GM23338 (cell line): ENCODE results near the gene TTC16. TPM values are rescaled to one million over a fixed set of nuclear protein-coding genes. Genes with fewer than 3 reads are reported as not detected.

Source experiments
- ATAC-seq: fragments of 200-7000 bp; cut with Tn5 transposase; 3 replicates; pipeline ENCODE4 v1.9.1; 2020
- DNase-seq: peaks from one replicate; pipeline ENCODE4 v3.0.0-alpha.2; 2015; ENCODE audit warnings: low spot score
- H2AFZ ChIP-seq: fragments of 200-600 bp; sonication (generic); 2 replicates; pipeline ENCODE4 v1.8.0; 2016; ENCODE audit warnings: antibody characterized with exemption, mild to moderate bottlenecking, moderate library complexity
- H3F3A ChIP-seq: fragments of 200-600 bp; sonication (generic); replicated peaks from 2 replicates; pipeline ENCODE4 v1.8.0; 2017; ENCODE audit warnings: antibody characterized with exemption, mixed run types, low read depth
- H3K27ac ChIP-seq: fragments of 200-600 bp; sonication (generic); 2 replicates; pipeline ENCODE4 v1.6.1; 2016; ENCODE audit warnings: low read depth
- H3K27me3 ChIP-seq: fragments of 200-600 bp; sonication (generic); 2 replicates; pipeline ENCODE4 v1.8.0; 2016; ENCODE audit warnings: mild to moderate bottlenecking, mixed run types, moderate library complexity; ENCODE audit not compliant: insufficient read depth
- H3K36me3 ChIP-seq: fragments of 200-600 bp; sonication (generic); 2 replicates; pipeline ENCODE4 v1.8.0; 2016; ENCODE audit warnings: mild to moderate bottlenecking; ENCODE audit not compliant: insufficient read depth
- H3K4me1 ChIP-seq: fragments of 200-600 bp; sonication (generic); 2 replicates; pipeline ENCODE4 v1.8.0; 2016; ENCODE audit warnings: mild to moderate bottlenecking, moderate library complexity; ENCODE audit not compliant: insufficient read depth
- H3K4me2 ChIP-seq: fragments of 200-600 bp; sonication (generic); 2 replicates; pipeline ENCODE4 v1.7.1; 2017; ENCODE audit warnings: mixed run types
- H3K4me3 ChIP-seq: fragments of 200-600 bp; sonication (generic); 2 replicates; pipeline ENCODE4 v1.6.1; 2016; ENCODE audit warnings: mixed run types
- H3K79me2 ChIP-seq: fragments of 200-600 bp; sonication (generic); replicated peaks from 2 replicates; pipeline ENCODE4 v1.8.0; 2017; ENCODE audit warnings: mild to moderate bottlenecking; ENCODE audit not compliant: insufficient read depth
- H3K9me2 ChIP-seq: fragments of 200-600 bp; sonication (generic); 2 replicates; pipeline ENCODE4 v1.8.0; 2017; ENCODE audit not compliant: insufficient read depth
- H4K20me1 ChIP-seq: fragments of 200-600 bp; sonication (generic); replicated peaks from 2 replicates; pipeline ENCODE4 v1.8.0; 2017; ENCODE audit warnings: mild to moderate bottlenecking; ENCODE audit not compliant: insufficient read depth
- H3K27ac Mint-ChIP-seq: 2 replicates; pipeline ENCODE4 v1.8.0; 2020; ENCODE audit warnings: inconsistent platforms, mild to moderate bottlenecking, moderate library complexity, mixed read lengths
- H3K27me3 Mint-ChIP-seq: 3 replicates; pipeline ENCODE4 v1.8.0; 2022; ENCODE audit warnings: low read depth, mild to moderate bottlenecking, moderate library complexity, mixed read lengths, inconsistent platforms; ENCODE audit not compliant: insufficient read depth, poor library complexity
- H3K36me3 Mint-ChIP-seq: 3 replicates; pipeline ENCODE4 v1.8.0; 2021; ENCODE audit warnings: low read depth, mild to moderate bottlenecking, inconsistent platforms, moderate library complexity, mixed read lengths
- H3K4me1 Mint-ChIP-seq: 3 replicates; pipeline ENCODE4 v1.8.0; 2020; ENCODE audit warnings: mild to moderate bottlenecking, inconsistent platforms, mixed read lengths
- H3K4me3 Mint-ChIP-seq: 3 replicates; pipeline ENCODE4 v1.8.0; 2021; ENCODE audit warnings: moderate library complexity, mild to moderate bottlenecking, inconsistent platforms, mixed read lengths
- H3K9me3 Mint-ChIP-seq: 3 replicates; pipeline ENCODE4 v1.8.0; 2020; ENCODE audit warnings: moderate library complexity, mild to moderate bottlenecking, inconsistent platforms, mixed read lengths
- CREB1 ChIP-seq: fragments of 250-450 bp; sonication (Bioruptor Pico); IDR thresholded peaks from 2 replicates; pipeline ENCODE4 v1.5.0; 2020; ENCODE audit warnings: low read depth, mild to moderate bottlenecking, moderate library complexity
- ETS1 ChIP-seq: IDR thresholded peaks from 2 replicates; pipeline ENCODE4 v1.6.1; 2016; ENCODE audit warnings: antibody characterized with exemption
- EZH2 ChIP-seq: fragments of 200-600 bp; sonication (generic); IDR thresholded peaks from one replicate; pipeline ENCODE4 v1.8.0; 2017; ENCODE audit warnings: antibody characterized with exemption, mild to moderate bottlenecking, low read depth; ENCODE audit not compliant: unreplicated experiment
- EZH2phosphoT487 ChIP-seq: fragments of 200-600 bp; sonication (generic); IDR thresholded peaks from one replicate; pipeline ENCODE4 v1.8.1; 2018; ENCODE audit warnings: antibody characterized with exemption; ENCODE audit not compliant: unreplicated experiment
- JUNB ChIP-seq: IDR thresholded peaks from one replicate; pipeline ENCODE4 v1.6.1; 2016; ENCODE audit warnings: antibody characterized with exemption; ENCODE audit not compliant: unreplicated experiment
- POLR2AphosphoS5 ChIP-seq: IDR thresholded peaks from 2 replicates; pipeline ENCODE4 v1.6.1; 2016; ENCODE audit warnings: antibody characterized with exemption, low read depth
- REST ChIP-seq: IDR thresholded peaks from one replicate; pipeline ENCODE4 v1.6.1; 2018; ENCODE audit warnings: antibody characterized with exemption; ENCODE audit not compliant: unreplicated experiment
- ZNF114 ChIP-seq: fragments of 250-450 bp; sonication (Bioruptor Pico); IDR thresholded peaks from 2 replicates; pipeline ENCODE4 v1.5.0; 2020; ENCODE audit warnings: mild to moderate bottlenecking, moderate library complexity
- ZNF331 ChIP-seq: fragments of 250-450 bp; sonication (Bioruptor Pico); IDR thresholded peaks from 2 replicates; pipeline ENCODE4 v1.5.0; 2020; ENCODE audit warnings: low read depth, mild to moderate bottlenecking, moderate library complexity
- polyA plus RNA-seq: library from polyadenylated mRNA; unstranded; fragments of >200 nt; fragmentation: Nextera tagmentation; extraction: Ambion mirVana; gene quantifications from 2 replicates; pipeline ENCODE4 v1.2.1, GENCODE V29; 2016
- total RNA-seq: library from RNA; depleted of rRNA; stranded (reverse); fragments of >200 nt; shearing (Covaris generic); gene quantifications from 2 replicates; pipeline ENCODE4 v1.2.3, GENCODE V29; 2014
- TF ChIP-seq, protein P1 (sequence below): fragments of 250-450 bp; sonication (Bioruptor Pico); IDR thresholded peaks from 2 replicates; pipeline ENCODE4 v1.5.0; 2020; ENCODE audit warnings: mild to moderate bottlenecking, moderate library complexity

TTC16 gene
- total and polyA plus RNA-seq, 2 experiments from 2014 or later, result not detected

- Histone ChIP-seq H3K4me1 (no peaks in the 10 kb centered on the region), H3K27ac (no peak overlapping the region), H3K4me3 (no peak overlapping the region), H3K36me3 (no peaks in the 10 kb centered on the region), H3K27me3 (no peaks in the 10 kb centered on the region), H3F3A (no peaks in the 10 kb centered on the region; the same call in 1 of the 2 replicates), H3K4me2 (no peak overlapping the region), H4K20me1 (0 out of 2 replicates have a peak, but pooled peaks cover 3% of the 10 kb centered on the region), H2AFZ (no peak overlapping the region), H3K79me2 (no peaks in the 10 kb centered on the region), H3K9me2 (no peaks in the 10 kb centered on the region; the same call in 1 of the 2 replicates)
- ATAC-seq (no peak), DNase-seq (no peak)
- no peaks in the 10 kb centered on the region for H3K4me1 Mint-ChIP-seq
- no peak overlapping the region for H3K4me3 Mint-ChIP-seq
- H3K9me3 Mint-ChIP-seq, result no peaks in the 10 kb centered on the region
- peaks cover 20% of the 10 kb centered on the region for H3K36me3 Mint-ChIP-seq
- H3K27ac Mint-ChIP-seq, result no peak overlapping the region
- H3K27me3 Mint-ChIP-seq, result peaks cover 10% of the 10 kb centered on the region
- TF ChIP-seq EZH2phosphoT487 (no peak), ZNF114 (CRISPR knock-in tag) (no peak), POLR2AphosphoS5 (no peak), EZH2 (no peak)
These were observed 22.2 kb upstream of the TTC16 start for GRCh38 chr9:127693697-127694096.

DNA sequence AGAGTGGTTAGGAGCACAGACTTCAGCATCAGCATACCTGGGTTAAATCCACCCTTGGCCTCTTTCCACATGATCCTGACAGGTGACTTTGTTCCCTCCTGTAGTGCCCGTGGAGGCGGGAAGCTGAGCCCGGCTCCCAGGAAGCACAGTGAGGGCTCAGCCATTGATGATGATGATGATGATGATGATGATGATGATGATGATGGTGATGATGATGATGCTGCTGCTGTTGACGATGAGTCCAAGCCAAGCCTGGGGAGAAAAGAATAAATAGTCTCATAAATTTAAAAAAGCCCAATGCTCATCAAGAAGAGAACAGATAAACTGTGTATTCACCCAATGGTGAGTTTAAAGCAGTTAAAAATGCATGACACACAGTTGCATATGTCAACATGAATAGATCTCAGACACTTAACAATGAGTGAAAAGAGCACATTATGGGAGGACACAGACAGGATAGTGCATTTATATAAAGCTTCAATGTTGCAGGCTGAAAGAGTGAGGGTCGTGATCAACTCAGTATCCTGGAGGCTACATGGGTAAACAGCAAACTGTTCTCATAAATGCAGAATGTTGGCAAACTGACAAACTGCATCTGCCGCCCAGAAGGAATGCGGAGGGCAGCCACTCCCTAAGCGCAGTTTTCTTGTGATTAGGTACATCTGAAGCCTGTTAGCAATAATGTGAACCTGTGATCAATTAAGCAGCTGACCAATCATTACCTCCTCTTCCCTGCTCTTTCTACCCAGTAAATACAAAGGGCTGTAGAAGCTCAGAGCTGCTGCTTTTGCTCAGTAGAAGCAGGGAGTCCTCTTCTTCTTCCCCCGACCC is 20.8 kb upstream of the TTC16 start:
- no peaks in the 10 kb centered on the region; the same call in 1 of the 3 replicates for H3K9me3 Mint-ChIP-seq
- Histone ChIP-seq H3K27me3 (no peaks in the 10 kb centered on the region), H2AFZ (no peak overlapping the region), H3K4me3 (no peak overlapping the region), H3K4me1 (no peaks in the 10 kb centered on the region), H3K27ac (no peak overlapping the region), H3K4me2 (no peak overlapping the region), H3K79me2 (no peaks in the 10 kb centered on the region), H4K20me1 (no peaks in the 10 kb centered on the region), H3K9me2 (no peaks in the 10 kb centered on the region), H3F3A (no peaks in the 10 kb centered on the region; the same call in 1 of the 2 replicates), H3K36me3 (no peaks in the 10 kb centered on the region)
- H3K4me3 Mint-ChIP-seq, result no peak overlapping the region
- H3K27me3 Mint-ChIP-seq, result peaks cover 9% of the 10 kb centered on the region
- ATAC-seq (no peak), DNase-seq (no peak)
- H3K27ac Mint-ChIP-seq, result no peak overlapping the region
- H3K4me1 Mint-ChIP-seq, result peaks cover 2% of the 10 kb centered on the region; the same call in 1 of the 3 replicates
- H3K36me3 Mint-ChIP-seq, result peaks cover 9% of the 10 kb centered on the region
- TF ChIP-seq ETS1 (no peak), ZNF331 (CRISPR knock-in tag) (no peak), CREB1 (CRISPR knock-in tag) (no peak), EZH2phosphoT487 (no peak), JUNB (no peak), REST (no peak)
- TF ChIP-seq, protein P1, sequence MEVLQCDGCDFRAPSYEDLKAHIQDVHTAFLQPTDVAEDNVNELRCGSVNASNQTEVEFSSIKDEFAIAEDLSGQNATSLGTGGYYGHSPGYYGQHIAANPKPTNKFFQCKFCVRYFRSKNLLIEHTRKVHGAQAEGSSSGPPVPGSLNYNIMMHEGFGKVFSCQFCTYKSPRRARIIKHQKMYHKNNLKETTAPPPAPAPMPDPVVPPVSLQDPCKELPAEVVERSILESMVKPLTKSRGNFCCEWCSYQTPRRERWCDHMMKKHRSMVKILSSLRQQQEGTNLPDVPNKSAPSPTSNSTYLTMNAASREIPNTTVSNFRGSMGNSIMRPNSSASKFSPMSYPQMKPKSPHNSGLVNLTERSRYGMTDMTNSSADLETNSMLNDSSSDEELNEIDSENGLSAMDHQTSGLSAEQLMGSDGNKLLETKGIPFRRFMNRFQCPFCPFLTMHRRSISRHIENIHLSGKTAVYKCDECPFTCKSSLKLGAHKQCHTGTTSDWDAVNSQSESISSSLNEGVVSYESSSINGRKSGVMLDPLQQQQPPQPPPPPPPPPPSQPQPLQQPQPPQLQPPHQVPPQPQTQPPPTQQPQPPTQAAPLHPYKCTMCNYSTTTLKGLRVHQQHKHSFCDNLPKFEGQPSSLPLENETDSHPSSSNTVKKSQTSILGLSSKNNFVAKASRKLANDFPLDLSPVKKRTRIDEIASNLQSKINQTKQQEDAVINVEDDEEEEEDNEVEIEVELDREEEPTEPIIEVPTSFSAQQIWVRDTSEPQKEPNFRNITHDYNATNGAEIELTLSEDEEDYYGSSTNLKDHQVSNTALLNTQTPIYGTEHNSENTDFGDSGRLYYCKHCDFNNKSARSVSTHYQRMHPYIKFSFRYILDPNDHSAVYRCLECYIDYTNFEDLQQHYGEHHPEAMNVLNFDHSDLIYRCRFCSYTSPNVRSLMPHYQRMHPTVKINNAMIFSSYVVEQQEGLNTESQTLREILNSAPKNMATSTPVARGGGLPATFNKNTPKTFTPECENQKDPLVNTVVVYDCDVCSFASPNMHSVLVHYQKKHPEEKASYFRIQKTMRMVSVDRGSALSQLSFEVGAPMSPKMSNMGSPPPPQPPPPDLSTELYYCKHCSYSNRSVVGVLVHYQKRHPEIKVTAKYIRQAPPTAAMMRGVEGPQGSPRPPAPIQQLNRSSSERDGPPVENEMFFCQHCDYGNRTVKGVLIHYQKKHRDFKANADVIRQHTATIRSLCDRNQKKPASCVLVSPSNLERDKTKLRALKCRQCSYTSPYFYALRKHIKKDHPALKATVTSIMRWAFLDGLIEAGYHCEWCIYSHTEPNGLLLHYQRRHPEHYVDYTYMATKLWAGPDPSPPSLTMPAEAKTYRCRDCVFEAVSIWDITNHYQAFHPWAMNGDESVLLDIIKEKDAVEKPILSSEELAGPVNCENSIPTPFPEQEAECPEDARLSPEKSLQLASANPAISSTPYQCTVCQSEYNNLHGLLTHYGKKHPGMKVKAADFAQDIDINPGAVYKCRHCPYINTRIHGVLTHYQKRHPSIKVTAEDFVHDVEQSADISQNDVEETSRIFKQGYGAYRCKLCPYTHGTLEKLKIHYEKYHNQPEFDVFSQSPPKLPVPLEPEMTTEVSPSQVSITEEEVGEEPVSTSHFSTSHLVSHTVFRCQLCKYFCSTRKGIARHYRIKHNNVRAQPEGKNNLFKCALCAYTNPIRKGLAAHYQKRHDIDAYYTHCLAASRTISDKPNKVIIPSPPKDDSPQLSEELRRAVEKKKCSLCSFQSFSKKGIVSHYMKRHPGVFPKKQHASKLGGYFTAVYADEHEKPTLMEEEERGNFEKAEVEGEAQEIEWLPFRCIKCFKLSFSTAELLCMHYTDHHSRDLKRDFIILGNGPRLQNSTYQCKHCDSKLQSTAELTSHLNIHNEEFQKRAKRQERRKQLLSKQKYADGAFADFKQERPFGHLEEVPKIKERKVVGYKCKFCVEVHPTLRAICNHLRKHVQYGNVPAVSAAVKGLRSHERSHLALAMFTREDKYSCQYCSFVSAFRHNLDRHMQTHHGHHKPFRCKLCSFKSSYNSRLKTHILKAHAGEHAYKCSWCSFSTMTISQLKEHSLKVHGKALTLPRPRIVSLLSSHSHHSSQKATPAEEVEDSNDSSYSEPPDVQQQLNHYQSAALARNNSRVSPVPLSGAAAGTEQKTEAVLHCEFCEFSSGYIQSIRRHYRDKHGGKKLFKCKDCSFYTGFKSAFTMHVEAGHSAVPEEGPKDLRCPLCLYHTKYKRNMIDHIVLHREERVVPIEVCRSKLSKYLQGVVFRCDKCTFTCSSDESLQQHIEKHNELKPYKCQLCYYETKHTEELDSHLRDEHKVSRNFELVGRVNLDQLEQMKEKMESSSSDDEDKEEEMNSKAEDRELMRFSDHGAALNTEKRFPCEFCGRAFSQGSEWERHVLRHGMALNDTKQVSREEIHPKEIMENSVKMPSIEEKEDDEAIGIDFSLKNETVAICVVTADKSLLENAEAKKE, result no peak
